Esophagus squamous epithelium (tissue), 5 donors: ENCODE data around the gene GBP1. TPM values are rescaled to one million over a fixed set of nuclear protein-coding genes. Genes with fewer than 3 reads are reported as not detected.
"Not testable (repeated sequence)": the region's sequence is repeated elsewhere in the genome, so short reads cannot be mapped to it uniquely, and the experiment has no call there.

Source experiments
- DNase-seq: peaks from one replicate; lab custom pipeline; 2025; lab: John Stamatoyannopoulos, UW
- H3K27ac ChIP-seq, 4 donors: fragments of 200-600 bp; sonication (generic); one replicate each; pipeline ENCODE4 v1.5.1; 2016 to 2019; ENCODE audit warnings: mild to moderate bottlenecking in 1 of 4
- H3K27me3 ChIP-seq, 4 donors: fragments of 200-600 bp; sonication (generic); 1 replicate in 3 of 4; 2 replicates in 1 of 4; pipeline versions ENCODE4 v1.5.1 to v1.6.0; 2017 to 2021; ENCODE audit warnings: antibody characterized with exemption in 1 of 4
- H3K36me3 ChIP-seq, 3 donors: fragments of 200-600 bp; sonication (generic); one replicate each; pipeline ENCODE4 v1.5.1; 2016 to 2019
- H3K4me1 ChIP-seq, 3 donors: fragments of 200-600 bp; sonication (generic); one replicate each; pipeline ENCODE4 v1.5.1; 2017 to 2019
- H3K4me3 ChIP-seq, 4 donors: fragments of 200-600 bp; sonication (generic); 1 replicate in 3 of 4; 2 replicates in 1 of 4; pipeline ENCODE4 v1.5.1; 2016 to 2019; ENCODE audit warnings: mild to moderate bottlenecking in 2 of 4, moderate library complexity in 1 of 4
- H3K9me3 ChIP-seq, 3 donors: fragments of 200-600 bp; sonication (generic); one replicate each; pipeline ENCODE4 v1.5.1; 2016 to 2019
- POLR2A ChIP-seq, 4 donors: fragments of 450-650 bp; IDR thresholded peaks; one replicate each; pipeline ENCODE4 v1.6.1; 2017; ENCODE audit warnings: antibody characterized with exemption in 4 of 4, mild to moderate bottlenecking in 4 of 4, moderate library complexity in 3 of 4
- WGBS, 2 donors: methylation state at CpG; one replicate each; pipeline ENCODE4 v1.1.5; 2018; 5-methylcytosine and 5-hydroxymethylcytosine counted together
- intact Hi-C: fragments of 100-400 bp; cut with DNase I; formaldehyde crosslinking; loops from one replicate; pipeline ENCODE4 v1.15.0; 2022
- total RNA-seq, 4 donors: library from RNA; depleted of rRNA; stranded (reverse); fragments of >200 nt; gene quantifications; one replicate each; pipeline ENCODE4 v1.1.0, GENCODE V29; 2016
- TF ChIP-seq, protein P1 (sequence below), 6 experiments: fragments of 450-650 bp in 4 of 6; fragments of 200-600 bp in 2 of 6; sonication (generic) in 2 of 6; IDR thresholded peaks; one replicate each; pipeline ENCODE4 v1.5.1; 2016 to 2019; ENCODE audit warnings: antibody characterized with exemption in 6 of 6, mild to moderate bottlenecking in 4 of 6, moderate library complexity in 4 of 6
- donor health status: DM: yes; HTN: yes; CAD: no.

Gene GBP1
- total RNA-seq, 4 donors from 2014 or later, result 6.3 to 22.1 (median 15.2) TPM

DNA sequence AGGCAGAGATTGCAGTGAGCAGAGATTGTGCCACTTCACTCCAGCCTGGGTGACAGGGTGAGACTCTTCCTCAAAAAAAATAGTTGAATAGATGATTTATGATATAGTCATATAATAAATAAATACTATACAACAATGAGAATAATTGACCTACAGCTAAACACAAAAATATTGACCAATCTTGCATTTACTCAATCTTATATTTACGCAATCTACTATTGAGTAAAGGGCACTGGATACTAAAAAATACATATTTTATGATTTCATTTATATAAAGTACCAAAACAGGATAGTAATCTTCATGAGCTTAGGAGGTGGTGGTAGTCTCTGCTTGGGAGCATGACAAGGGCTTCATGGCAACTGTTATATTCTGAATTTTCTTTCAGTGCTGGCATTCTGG is 23.3 kb downstream of the GBP1 start:
- H3K4me1 ChIP-seq, result no peaks in the 10 kb centered on the region
- H3K9me3 ChIP-seq, result no peaks in the 10 kb centered on the region
- no peaks in the 10 kb centered on the region for H3K36me3 ChIP-seq
- no peak for DNase-seq
- TF ChIP-seq, protein P1, sequence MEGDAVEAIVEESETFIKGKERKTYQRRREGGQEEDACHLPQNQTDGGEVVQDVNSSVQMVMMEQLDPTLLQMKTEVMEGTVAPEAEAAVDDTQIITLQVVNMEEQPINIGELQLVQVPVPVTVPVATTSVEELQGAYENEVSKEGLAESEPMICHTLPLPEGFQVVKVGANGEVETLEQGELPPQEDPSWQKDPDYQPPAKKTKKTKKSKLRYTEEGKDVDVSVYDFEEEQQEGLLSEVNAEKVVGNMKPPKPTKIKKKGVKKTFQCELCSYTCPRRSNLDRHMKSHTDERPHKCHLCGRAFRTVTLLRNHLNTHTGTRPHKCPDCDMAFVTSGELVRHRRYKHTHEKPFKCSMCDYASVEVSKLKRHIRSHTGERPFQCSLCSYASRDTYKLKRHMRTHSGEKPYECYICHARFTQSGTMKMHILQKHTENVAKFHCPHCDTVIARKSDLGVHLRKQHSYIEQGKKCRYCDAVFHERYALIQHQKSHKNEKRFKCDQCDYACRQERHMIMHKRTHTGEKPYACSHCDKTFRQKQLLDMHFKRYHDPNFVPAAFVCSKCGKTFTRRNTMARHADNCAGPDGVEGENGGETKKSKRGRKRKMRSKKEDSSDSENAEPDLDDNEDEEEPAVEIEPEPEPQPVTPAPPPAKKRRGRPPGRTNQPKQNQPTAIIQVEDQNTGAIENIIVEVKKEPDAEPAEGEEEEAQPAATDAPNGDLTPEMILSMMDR (IDR thresholded peaks at IDR 0.05), result no peak
- no peak for TF ChIP-seq POLR2A (IDR thresholded peaks at IDR 0.05)
- no peak overlapping the region for H3K27ac ChIP-seq
- no peaks in the 10 kb centered on the region for H3K27me3 ChIP-seq
- intact Hi-C loops, result no loop called here
- WGBS, 2 donors, result 89 to 94% methylated on average over 1 of the region's 1 CpG
- no peak overlapping the region for H3K4me3 ChIP-seq

DNA sequence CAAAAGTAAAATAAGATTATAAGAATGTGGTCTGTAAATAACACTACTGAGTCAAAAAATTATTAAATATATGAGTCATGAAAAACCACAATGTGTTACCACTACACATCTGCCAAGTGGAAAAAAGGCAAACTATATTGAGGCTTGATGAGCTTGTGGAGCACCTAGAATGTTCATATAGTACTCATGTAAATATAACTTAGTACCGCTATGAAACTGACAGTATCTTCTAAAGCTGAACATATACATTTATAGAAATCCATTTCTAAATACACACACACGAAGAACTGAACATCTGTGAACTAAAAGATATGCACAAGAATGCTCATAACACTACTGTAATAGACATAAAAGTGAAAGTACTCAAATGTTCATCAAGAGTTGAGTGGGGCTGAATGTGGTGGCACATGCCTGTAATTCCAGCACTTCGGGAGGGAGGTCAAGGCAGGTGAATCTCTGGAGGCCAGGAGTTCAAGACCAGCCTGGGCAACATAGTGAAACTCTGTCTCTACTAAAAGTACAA is 23.8 kb downstream of the GBP1 start:
- Histone ChIP-seq H3K9me3 (no peaks in the 10 kb centered on the region), H3K4me3 (no peak overlapping the region), H3K4me1 (no peaks in the 10 kb centered on the region), H3K27ac (no peak overlapping the region), H3K27me3 (no peaks in the 10 kb centered on the region), H3K36me3 (no peaks in the 10 kb centered on the region)
- DNase-seq, result no peak
- intact Hi-C loops, result no loop called here
- 53 to 73% methylated on average over 3 of the region's 3 CpGs for WGBS, 2 donors
- TF ChIP-seq, protein P1 (IDR thresholded peaks at IDR 0.05), result no peak
- TF ChIP-seq POLR2A (IDR thresholded peaks at IDR 0.05), result no peak

DNA sequence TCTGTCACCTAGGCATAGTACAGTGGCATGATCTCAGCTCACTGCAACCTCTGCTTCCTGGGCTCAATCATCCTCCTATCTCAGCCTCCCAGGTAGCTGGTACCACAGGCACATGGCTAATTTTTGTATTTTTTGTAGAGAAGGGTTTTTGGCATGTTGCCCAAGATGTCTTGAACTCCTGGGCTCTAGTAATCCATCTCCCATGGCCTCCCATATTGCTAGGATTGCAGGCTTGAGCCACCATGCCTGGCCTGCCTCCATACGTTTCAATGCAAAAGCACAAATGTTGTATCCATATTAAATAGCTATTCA is 24.7 kb downstream of the GBP1 start:
- H3K4me3 ChIP-seq, result no peak overlapping the region
- TF ChIP-seq POLR2A (IDR thresholded peaks at IDR 0.05), result no peak
- TF ChIP-seq, protein P1 (IDR thresholded peaks at IDR 0.05), result no peak
- no peaks in the 10 kb centered on the region for H3K4me1 ChIP-seq
- no peak for DNase-seq
- H3K36me3 ChIP-seq, result no peaks in the 10 kb centered on the region
- no peak overlapping the region for H3K27ac ChIP-seq
- intact Hi-C loops, result no loop called here
- 80 to 100% methylated on average over 1 of the region's 1 CpG for WGBS, 2 donors
- H3K27me3 ChIP-seq, result no peaks in the 10 kb centered on the region
- H3K9me3 ChIP-seq, result no peaks in the 10 kb centered on the region

DNA sequence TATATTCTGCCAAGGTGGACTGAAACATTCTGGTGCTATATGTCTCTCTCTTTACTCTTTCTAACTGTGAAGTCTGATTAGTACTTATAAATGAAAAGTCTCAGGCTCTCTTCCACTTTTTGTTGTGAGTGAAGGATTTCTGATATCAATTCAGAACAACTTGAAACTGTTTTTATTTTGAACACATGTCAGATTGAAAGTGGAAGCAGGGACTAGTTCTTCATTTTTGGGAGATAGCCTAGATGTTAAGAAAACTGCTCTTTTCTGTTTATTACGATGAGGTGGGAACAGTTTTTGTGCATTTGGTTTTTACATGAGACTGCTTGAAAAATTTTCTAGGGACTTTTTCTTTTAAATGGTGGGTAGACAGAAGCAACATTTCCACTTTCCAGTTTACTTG is 27.8 kb downstream of the GBP1 start:
- no peaks in the 10 kb centered on the region for H3K9me3 ChIP-seq
- H3K36me3 ChIP-seq, result no peaks in the 10 kb centered on the region
- intact Hi-C loops, result no loop called here
- H3K27ac ChIP-seq, result no peak overlapping the region
- H3K4me3 ChIP-seq, result no peak overlapping the region
- no peak for DNase-seq
- TF ChIP-seq, protein P1 (IDR thresholded peaks at IDR 0.05), result no peak
- TF ChIP-seq POLR2A (IDR thresholded peaks at IDR 0.05), result no peak
- no peaks in the 10 kb centered on the region for H3K27me3 ChIP-seq
- no peaks in the 10 kb centered on the region for H3K4me1 ChIP-seq
- WGBS, 2 donors, result 71 to 86% methylated on average over 1 of the region's 1 CpG

DNA sequence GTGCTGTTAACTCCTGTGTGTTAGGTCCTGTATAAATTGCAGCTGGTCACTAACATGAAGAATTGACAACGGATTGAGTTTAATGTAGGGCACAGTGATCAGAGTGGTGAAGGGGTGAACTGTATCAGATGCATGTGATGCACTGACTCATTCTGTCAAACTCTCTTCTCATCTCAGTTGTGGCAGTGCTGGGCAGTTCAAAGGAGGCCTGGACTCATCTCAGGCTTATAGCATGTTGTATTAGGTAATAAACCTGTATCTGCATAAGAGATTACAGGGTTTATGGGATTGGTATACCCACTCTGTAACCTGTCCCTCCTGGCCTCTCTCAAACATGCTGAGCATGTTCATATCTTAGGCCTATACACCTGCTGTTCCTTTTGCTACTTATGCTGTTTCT is 29.9 kb downstream of the GBP1 start:
- 79 to 89% methylated on average over 1 of the region's 1 CpG for WGBS, 2 donors
- TF ChIP-seq, protein P1 (IDR thresholded peaks at IDR 0.05), result no peak
- TF ChIP-seq POLR2A (IDR thresholded peaks at IDR 0.05), result no peak

DNA sequence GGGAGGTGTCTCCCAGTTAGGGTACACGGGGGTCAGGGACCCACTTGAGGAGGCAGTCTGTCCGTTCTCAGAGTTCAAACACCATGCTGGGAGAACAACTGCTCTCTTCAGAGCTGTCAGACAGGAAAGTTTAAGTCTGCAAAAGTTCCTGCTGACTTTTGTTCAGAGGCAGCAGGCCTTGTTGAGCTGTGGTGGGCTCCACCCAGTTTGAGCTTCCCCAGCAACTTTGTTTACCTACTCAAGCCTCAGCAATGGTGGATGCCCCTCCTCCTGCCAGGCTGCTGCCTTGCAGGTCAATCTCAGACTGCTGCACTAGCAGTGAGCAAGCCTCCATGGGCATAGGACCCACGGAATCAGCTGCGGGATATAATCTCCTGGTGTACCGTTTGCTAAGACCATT is 31.0 kb downstream of the GBP1 start:
- WGBS, 2 donors, result 60 to 90% methylated on average over 1 to 4 of the region's 5 CpGs
- intact Hi-C loops, result not testable (repeated sequence)

More for the DNA sequence above, 29.9 kb downstream of the GBP1 start:
- intact Hi-C loops, result no loop called here
- Histone ChIP-seq H3K27ac (no peak overlapping the region), H3K36me3 (no peaks in the 10 kb centered on the region), H3K4me1 (no peaks in the 10 kb centered on the region), H3K9me3 (no peaks in the 10 kb centered on the region), H3K27me3 (no peaks in the 10 kb centered on the region), H3K4me3 (no peak overlapping the region)
- DNase-seq, result no peak

DNA sequence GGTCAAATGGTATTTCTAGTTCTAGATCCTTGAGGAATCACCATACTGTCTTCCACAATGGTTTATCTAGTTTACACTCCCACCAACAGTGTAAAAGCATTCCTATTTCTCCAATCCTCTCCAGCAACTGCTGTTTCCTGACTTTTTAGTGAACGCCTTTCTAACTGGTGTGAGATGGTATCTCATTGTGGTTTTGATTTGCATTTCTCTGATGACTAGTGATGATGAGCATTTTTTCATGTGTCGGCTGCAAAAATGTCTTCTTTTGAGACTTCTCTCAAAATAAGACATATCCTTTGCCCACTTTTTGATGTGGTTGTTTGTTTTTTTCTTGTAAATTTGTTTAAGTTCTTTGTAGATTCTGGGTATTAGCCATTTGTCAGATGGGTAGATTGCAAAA is 36.0 kb downstream of the GBP1 start:
- H3K9me3 ChIP-seq, H3K36me3 ChIP-seq, H3K4me3 ChIP-seq, H3K27ac ChIP-seq, intact Hi-C loops, H3K4me1 ChIP-seq, H3K27me3 ChIP-seq, DNase-seq: not testable (repeated sequence)
- WGBS, 2 donors, result 74 to 98% methylated on average over 2 of the region's 2 CpGs

More for the DNA sequence above, 31.0 kb downstream of the GBP1 start:
- not testable (repeated sequence) for H3K4me1 ChIP-seq, DNase-seq, H3K27me3 ChIP-seq, H3K27ac ChIP-seq, H3K9me3 ChIP-seq, H3K36me3 ChIP-seq, H3K4me3 ChIP-seq
